ENCODE measurements around the gene LIN52.

DNA sequence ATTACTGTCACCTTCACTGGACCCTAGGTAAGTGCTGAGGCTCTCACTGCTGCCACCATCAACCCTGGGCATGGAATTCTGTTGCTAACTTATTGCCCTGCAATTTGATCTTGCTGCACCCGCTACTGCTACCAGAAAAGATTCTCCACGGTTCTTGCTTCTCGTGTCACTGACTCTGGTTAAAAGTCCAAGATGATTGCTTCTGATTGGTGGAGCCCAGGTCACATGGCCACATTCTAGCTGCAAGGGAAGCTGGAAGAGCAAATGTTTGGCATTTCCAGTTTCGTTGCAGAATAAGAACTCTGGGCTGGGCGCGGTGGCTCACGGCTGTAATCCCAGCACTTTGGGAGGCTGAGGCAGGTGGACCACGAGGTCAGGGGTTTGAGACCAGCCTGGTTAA, 147.0 kb downstream of the LIN52 start:
- TF ChIP-seq POLR2A (conservative IDR thresholded peaks at IDR 0.05) (no peak), DEAF1 (CRISPR knock-in tag; IDR thresholded peaks at IDR 0.05) (no peak), FOXK2 (conservative IDR thresholded peaks at IDR 0.05 in 1 of 2, IDR thresholded peaks at IDR 0.05 in 1 of 2; ENCODE audit: low read depth in 2 of 2) (no peak), SRF (CRISPR knock-in tag; IDR thresholded peaks at IDR 0.05) (no peak), ZNF76 (CRISPR knock-in tag; IDR thresholded peaks at IDR 0.05; ENCODE audit: borderline replicate concordance) (no peak), LEF1 (IDR thresholded peaks at IDR 0.05) (no peak), UBTF (IDR thresholded peaks at IDR 0.05; ENCODE audit: borderline replicate concordance in 1 of 2, low read depth in 2 of 2, low read length in 2 of 2) (no peak), ZNF655 (CRISPR knock-in tag; IDR thresholded peaks at IDR 0.05) (no peak), GTF2F1 (IDR thresholded peaks at IDR 0.05; ENCODE audit: low read depth, low read length) (no peak), RB1 (IDR thresholded peaks at IDR 0.05; ENCODE audit: low read depth) (no peak)
- TF ChIP-seq, protein P1, sequence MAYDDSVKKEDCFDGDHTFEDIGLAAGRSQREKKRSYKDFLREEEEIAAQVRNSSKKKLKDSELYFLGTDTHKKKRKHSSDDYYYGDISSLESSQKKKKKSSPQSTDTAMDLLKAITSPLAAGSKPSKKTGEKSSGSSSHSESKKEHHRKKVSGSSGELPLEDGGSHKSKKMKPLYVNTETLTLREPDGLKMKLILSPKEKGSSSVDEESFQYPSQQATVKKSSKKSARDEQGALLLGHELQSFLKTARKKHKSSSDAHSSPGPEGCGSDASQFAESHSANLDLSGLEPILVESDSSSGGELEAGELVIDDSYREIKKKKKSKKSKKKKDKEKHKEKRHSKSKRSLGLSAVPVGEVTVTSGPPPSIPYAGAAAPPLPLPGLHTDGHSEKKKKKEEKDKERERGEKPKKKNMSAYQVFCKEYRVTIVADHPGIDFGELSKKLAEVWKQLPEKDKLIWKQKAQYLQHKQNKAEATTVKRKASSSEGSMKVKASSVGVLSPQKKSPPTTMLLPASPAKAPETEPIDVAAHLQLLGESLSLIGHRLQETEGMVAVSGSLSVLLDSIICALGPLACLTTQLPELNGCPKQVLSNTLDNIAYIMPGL (CRISPR knock-in tag; IDR thresholded peaks at IDR 0.05), result no peak
- TF ChIP-seq, protein P2, sequence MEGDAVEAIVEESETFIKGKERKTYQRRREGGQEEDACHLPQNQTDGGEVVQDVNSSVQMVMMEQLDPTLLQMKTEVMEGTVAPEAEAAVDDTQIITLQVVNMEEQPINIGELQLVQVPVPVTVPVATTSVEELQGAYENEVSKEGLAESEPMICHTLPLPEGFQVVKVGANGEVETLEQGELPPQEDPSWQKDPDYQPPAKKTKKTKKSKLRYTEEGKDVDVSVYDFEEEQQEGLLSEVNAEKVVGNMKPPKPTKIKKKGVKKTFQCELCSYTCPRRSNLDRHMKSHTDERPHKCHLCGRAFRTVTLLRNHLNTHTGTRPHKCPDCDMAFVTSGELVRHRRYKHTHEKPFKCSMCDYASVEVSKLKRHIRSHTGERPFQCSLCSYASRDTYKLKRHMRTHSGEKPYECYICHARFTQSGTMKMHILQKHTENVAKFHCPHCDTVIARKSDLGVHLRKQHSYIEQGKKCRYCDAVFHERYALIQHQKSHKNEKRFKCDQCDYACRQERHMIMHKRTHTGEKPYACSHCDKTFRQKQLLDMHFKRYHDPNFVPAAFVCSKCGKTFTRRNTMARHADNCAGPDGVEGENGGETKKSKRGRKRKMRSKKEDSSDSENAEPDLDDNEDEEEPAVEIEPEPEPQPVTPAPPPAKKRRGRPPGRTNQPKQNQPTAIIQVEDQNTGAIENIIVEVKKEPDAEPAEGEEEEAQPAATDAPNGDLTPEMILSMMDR (IDR thresholded peaks at IDR 0.05 in 2 of 3, conservative IDR thresholded peaks at IDR 0.05 in 1 of 3; ENCODE audit: insufficient read depth in 2 of 3, low read depth in 1 of 3, low read length in 3 of 3), result no peak
- TF ChIP-seq, protein P3, sequence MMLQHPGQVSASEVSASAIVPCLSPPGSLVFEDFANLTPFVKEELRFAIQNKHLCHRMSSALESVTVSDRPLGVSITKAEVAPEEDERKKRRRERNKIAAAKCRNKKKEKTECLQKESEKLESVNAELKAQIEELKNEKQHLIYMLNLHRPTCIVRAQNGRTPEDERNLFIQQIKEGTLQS (IDR thresholded peaks at IDR 0.05), result no peak
- TF ChIP-seq, protein P3 (CRISPR knock-in tag; conservative IDR thresholded peaks at IDR 0.05), result no peak
- TF ChIP-seq, protein P4, sequence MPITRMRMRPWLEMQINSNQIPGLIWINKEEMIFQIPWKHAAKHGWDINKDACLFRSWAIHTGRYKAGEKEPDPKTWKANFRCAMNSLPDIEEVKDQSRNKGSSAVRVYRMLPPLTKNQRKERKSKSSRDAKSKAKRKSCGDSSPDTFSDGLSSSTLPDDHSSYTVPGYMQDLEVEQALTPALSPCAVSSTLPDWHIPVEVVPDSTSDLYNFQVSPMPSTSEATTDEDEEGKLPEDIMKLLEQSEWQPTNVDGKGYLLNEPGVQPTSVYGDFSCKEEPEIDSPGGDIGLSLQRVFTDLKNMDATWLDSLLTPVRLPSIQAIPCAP (CRISPR knock-in tag; IDR thresholded peaks at IDR 0.05; ENCODE audit: borderline replicate concordance), result no peak
